ENCODE measurements around the gene LRRFIP1. TPM values are rescaled to one million over a fixed set of nuclear protein-coding genes. Genes with fewer than 3 reads are reported as not detected.

Gene LRRFIP1
- total RNA-seq, 2 experiments from 2014 or later = 157 to 161 TPM

- Histone ChIP-seq H3K9me3 (ENCODE audit: control insufficient read depth in 1 of 2, insufficient read depth in 1 of 2, low read length in 2 of 2) (no peaks in the 10 kb centered on the region), H3K4me3 (ENCODE audit: low read length) (no peak overlapping the region), H3K4me1 (ENCODE audit: insufficient read depth, low read length) (peaks cover 7% of the 10 kb centered on the region), H3K27ac (ENCODE audit: low read depth in 1 of 2, low read length in 2 of 2) (no peak overlapping the region), H3K27me3 (ENCODE audit: control insufficient read depth in 1 of 2, insufficient read depth in 2 of 2, low read length in 2 of 2) (no peaks in the 10 kb centered on the region), H3K36me3 (ENCODE audit: insufficient read depth, low read length) (no peaks in the 10 kb centered on the region)
- no peaks in the 10 kb centered on the region for H3K9me3 Mint-ChIP-seq
- no peak for ATAC-seq (ENCODE audit: poor library complexity)
- no peaks in the 10 kb centered on the region for H3K27me3 Mint-ChIP-seq
- ChIA-PET CTCF (no interaction called here), POLR2A (no interaction called here)
- no peak overlapping the region for H3K4me3 Mint-ChIP-seq
- no peak for TF ChIP-seq CTCF (IDR thresholded peaks at IDR 0.05)
- H3K36me3 Mint-ChIP-seq (ENCODE audit: low read depth) = no peaks in the 10 kb centered on the region
- no peak overlapping the region for H3K27ac Mint-ChIP-seq
- DNase-seq = no peak
- intact Hi-C loops (cut with DNase I, micrococcal nuclease) = no loop called here
- H3K4me1 Mint-ChIP-seq (ENCODE audit: low read depth) = peaks cover 9% of the 10 kb centered on the region
These were observed 41.7 kb upstream of the LRRFIP1 start for GRCh38 chr2:237585590-237586221.

DNA sequence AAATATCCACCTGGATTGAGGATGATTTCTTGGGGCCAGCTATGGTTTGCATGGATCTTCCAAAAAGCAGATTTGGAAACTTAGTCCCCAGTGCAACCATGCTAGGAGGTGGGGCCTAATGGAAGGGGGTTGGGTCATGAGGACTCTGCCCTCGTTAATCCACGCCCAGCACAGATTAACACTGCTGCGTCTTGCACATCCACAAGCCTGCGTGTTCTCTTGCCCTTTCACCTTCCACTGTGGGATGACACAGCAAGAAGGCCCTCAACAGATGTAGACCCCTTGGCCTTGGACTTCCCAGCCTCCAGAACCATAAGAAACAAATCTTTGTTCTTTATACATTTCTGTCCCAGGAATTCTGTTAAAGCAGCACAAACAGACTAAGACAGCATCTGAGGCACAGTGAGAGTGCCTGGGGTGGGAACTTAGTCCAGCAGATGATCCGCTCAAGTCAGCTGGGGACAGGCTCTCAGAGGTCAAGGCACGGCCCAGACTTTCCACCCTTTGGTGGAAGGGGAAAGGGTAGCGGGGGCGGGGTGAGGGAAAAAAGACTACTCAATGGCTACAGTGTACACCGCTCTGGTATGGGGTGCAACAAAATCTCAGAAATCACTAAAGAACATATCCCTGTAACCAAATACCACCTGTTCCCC, 39.2 kb upstream of the LRRFIP1 start:
- Histone ChIP-seq H3K9me3 (ENCODE audit: control insufficient read depth in 1 of 2, insufficient read depth in 1 of 2, low read length in 2 of 2) (no peaks in the 10 kb centered on the region), H3K27ac (ENCODE audit: low read depth in 1 of 2, low read length in 2 of 2) (no peak overlapping the region), H3K4me1 (ENCODE audit: insufficient read depth, low read length) (peaks cover 12% of the 10 kb centered on the region), H3K4me3 (ENCODE audit: low read length) (no peak overlapping the region), H3K36me3 (ENCODE audit: insufficient read depth, low read length) (no peaks in the 10 kb centered on the region), H3K27me3 (ENCODE audit: control insufficient read depth in 1 of 2, insufficient read depth in 2 of 2, low read length in 2 of 2) (no peaks in the 10 kb centered on the region)
- no peak for TF ChIP-seq CTCF (IDR thresholded peaks at IDR 0.05)
- DNase-seq = no peak
- H3K27ac Mint-ChIP-seq = no peak overlapping the region
- ATAC-seq (ENCODE audit: poor library complexity) = no peak
- intact Hi-C loops (cut with DNase I, micrococcal nuclease) = no loop called here
- no peak overlapping the region for H3K4me3 Mint-ChIP-seq
- CTCF ChIA-PET = no interaction called here
- H3K4me1 Mint-ChIP-seq (ENCODE audit: low read depth) = peaks cover 12% of the 10 kb centered on the region
- no peaks in the 10 kb centered on the region for H3K9me3 Mint-ChIP-seq
- no peaks in the 10 kb centered on the region for H3K27me3 Mint-ChIP-seq
- POLR2A ChIA-PET = no interaction called here
- no peaks in the 10 kb centered on the region for H3K36me3 Mint-ChIP-seq (ENCODE audit: low read depth)

- Histone ChIP-seq H3K27me3 (ENCODE audit: control insufficient read depth in 1 of 2, insufficient read depth in 2 of 2, low read length in 2 of 2) (no peaks in the 10 kb centered on the region), H3K9me3 (ENCODE audit: control insufficient read depth in 1 of 2, insufficient read depth in 1 of 2, low read length in 2 of 2) (no peaks in the 10 kb centered on the region), H3K4me1 (ENCODE audit: insufficient read depth, low read length) (peaks cover 12% of the 10 kb centered on the region), H3K36me3 (ENCODE audit: insufficient read depth, low read length) (no peaks in the 10 kb centered on the region), H3K4me3 (ENCODE audit: low read length) (no peak within 1 kb of the TSS), H3K27ac (ENCODE audit: low read depth in 1 of 2, low read length in 2 of 2) (no peak within 1 kb of the TSS)
- H3K27ac Mint-ChIP-seq = no peak within 1 kb of the TSS
- CTCF ChIA-PET = no interaction called here
- intact Hi-C loops (cut with DNase I, micrococcal nuclease) = no loop called here
- H3K36me3 Mint-ChIP-seq (ENCODE audit: low read depth) = no peaks in the 10 kb centered on the region
- H3K27me3 Mint-ChIP-seq = no peaks in the 10 kb centered on the region
- H3K4me1 Mint-ChIP-seq (ENCODE audit: low read depth) = peaks cover 12% of the 10 kb centered on the region
- no peak within 1 kb of the TSS for H3K4me3 Mint-ChIP-seq
- DNase-seq (no peak), ATAC-seq (ENCODE audit: poor library complexity) (no peak)
- no peaks in the 10 kb centered on the region for H3K9me3 Mint-ChIP-seq
- no peak for TF ChIP-seq CTCF (IDR thresholded peaks at IDR 0.05)
- POLR2A ChIA-PET = interaction anchor here (1.5 kb wide), 1 partner anchor 13 kb away, joined by 3 read pairs; no protein-coding TSS in a partner anchor
These were observed 36.9 kb upstream of the LRRFIP1 start, which contains the start of gene RAB17 for GRCh38 chr2:237590272-237591140. TSS of gene RAB17 (minus strand) at chr2:237590734. CDS start at chr2:237586154, 4,580 bp downstream.

Measured in CD4-positive, alpha-beta T cell (primary cell).